GM13976 (cell line): ENCODE data around the gene PLPPR1.

ENCODE experiments used
- DNase-seq: peaks from one replicate; pipeline ENCODE4 v3.0.0; 2012; ENCODE audit warnings: low spot score
- in situ Hi-C: fragments of 300-500 bp; cut with MboI; formaldehyde crosslinking; loops from one replicate; pipeline ENCODE4 v1.12.0; 2022; ENCODE audit warnings: low sequenced_read_pairs, mixed read lengths, inconsistent platforms; ENCODE audit not compliant: unreplicated experiment
- TF ChIP-seq, protein P1 (sequence below): IDR thresholded peaks from 2 replicates; pipeline ENCODE4 v1.5.1; 2012; ENCODE audit warnings: borderline replicate concordance, mild to moderate bottlenecking; ENCODE audit not compliant: insufficient read depth; ENCODE audit errors: extremely low read depth, missing control alignments, control extremely low read depth

The PLPPR1 gene

DNA sequence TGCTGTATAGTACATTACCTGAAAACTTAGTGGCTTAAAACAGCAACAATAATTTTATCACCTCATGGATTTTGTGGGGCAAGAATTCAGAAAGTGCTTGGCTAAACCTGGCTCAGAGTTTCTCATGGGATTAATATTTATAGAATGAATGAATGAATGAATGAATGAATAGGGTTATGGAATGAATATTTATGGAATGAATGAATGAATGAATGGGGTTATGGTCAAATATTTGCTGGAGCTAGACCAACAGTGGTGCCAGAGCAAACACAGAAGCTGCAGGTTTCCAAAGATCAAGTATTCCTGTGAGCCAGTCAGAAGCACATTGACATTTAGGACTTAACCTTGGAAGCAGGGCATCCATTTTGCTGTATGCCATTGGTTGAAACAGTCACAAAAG, 35.7 kb downstream of the PLPPR1 start:
- TF ChIP-seq, protein P1, sequence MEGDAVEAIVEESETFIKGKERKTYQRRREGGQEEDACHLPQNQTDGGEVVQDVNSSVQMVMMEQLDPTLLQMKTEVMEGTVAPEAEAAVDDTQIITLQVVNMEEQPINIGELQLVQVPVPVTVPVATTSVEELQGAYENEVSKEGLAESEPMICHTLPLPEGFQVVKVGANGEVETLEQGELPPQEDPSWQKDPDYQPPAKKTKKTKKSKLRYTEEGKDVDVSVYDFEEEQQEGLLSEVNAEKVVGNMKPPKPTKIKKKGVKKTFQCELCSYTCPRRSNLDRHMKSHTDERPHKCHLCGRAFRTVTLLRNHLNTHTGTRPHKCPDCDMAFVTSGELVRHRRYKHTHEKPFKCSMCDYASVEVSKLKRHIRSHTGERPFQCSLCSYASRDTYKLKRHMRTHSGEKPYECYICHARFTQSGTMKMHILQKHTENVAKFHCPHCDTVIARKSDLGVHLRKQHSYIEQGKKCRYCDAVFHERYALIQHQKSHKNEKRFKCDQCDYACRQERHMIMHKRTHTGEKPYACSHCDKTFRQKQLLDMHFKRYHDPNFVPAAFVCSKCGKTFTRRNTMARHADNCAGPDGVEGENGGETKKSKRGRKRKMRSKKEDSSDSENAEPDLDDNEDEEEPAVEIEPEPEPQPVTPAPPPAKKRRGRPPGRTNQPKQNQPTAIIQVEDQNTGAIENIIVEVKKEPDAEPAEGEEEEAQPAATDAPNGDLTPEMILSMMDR, result no peak
- no peak for DNase-seq
- in situ Hi-C loops, result no loop called here

DNA sequence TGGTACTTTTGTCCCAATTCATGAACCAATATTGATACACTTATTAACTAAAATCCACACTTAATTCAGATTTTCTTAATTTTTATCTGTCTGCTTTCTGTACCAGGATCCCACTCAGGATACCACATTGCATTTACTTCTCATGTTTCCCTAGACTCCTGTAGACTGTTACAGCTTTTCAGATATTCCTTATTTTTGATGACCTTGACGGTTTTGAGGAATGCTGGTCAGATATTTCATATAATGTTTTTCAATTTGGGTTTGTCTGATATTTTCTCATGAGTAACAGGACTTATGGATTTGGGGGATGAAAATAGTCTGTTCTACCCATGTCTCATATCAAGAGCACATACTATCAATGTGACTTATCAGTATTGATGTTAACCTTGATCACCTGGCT, 37.4 kb downstream of the PLPPR1 start:
- DNase-seq, result no peak
- TF ChIP-seq, protein P1, result no peak
- in situ Hi-C loops, result no loop called here

DNA sequence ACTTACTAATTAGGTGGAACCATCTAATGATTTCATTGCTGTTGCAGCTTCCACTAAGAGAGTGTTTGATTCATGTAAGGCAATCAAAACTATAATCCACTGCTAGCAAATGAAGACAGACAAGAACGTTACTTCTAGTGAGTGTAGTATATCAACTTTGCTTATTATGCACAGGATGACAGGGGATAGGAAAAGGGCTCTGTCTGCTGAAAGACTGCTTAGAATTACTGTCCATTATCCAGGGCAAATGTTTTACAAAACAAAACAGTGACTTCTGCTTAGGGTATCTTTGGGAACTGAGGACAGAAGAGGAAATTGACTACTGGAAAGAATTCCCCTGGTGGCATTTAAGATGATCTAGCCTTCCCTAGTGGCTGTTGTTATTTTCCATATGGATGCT, 40.2 kb downstream of the PLPPR1 start:
- in situ Hi-C loops, result no loop called here
- TF ChIP-seq, protein P1, result no peak

DNA sequence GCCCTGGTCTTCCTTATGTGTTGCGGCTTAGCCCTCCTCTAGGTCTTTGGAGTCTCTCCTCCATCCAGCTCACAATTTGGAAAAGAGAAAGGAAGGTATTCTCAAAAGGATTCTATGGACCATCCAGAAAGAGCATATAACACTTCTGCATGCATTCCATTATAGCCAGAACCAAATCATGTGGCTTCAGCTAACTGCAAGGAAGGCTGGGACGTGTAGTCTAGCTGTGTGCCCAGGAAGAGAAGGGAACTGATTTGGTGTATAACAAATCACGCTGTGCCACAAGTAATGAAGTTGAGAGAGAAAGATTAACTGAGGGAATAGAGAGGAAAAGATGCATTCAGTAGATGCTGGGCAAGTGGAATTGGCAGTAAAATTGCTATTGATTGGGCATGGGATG, 43.7 kb downstream of the PLPPR1 start:
- in situ Hi-C loops, result no loop called here
- TF ChIP-seq, protein P1, result no peak

More for the DNA sequence above, 40.2 kb downstream of the PLPPR1 start:
- DNase-seq, result no peak

DNA sequence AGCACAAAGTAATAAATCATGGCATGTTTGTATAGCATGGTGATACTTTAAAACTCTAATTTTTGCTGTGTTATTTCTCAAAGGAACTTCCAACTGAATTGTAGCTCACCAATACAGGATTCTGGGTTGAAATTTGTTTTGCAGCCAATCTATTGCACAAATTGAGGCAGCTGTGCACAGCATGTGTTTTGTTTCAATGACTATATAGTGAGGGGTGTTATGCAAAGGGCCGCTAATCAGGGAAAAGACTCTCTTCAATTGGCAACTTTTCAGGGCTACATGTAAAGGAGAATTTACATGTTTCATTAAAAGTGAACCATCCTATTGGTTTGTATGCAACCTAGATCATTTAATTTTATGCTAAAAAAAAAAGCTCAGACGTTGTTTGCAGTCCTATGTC, 44.6 kb downstream of the PLPPR1 start:
- DNase-seq, result no peak
- in situ Hi-C loops, result no loop called here
- TF ChIP-seq, protein P1, result no peak

More for the DNA sequence above, 43.7 kb downstream of the PLPPR1 start:
- no peak for DNase-seq

DNA sequence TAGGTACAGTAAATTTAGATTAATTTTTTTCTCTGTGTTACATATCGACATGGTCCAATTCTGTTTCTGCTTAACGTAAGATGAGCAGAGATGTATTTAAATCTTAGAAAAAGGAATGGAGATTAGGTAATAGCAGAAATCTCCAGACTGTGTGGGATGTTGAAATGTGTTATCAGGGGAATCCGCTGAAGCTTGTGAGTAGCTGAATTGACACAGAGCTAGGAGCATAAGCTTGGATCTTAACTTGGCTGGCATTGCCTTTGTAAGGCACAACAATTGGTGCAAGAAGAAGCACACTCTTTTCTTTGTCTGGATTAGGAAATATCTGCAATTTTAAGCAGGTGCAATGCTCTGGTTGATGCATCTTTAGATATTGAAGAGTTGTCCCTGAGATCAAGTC, 53.1 kb downstream of the PLPPR1 start:
- in situ Hi-C loops, result no loop called here
- no peak for DNase-seq
- TF ChIP-seq, protein P1, result no peak
